Fibroblast of lung (primary cell): ENCODE data around the gene MICOS13.

Experiments
- CTCF ChIP-seq, 2 donors: IDR thresholded peaks in 1 of 2; conservative IDR thresholded peaks in 1 of 2; 1 replicate in 1 of 2; 2 replicates in 1 of 2; pipeline ENCODE4 v1.5.1; 2011 to 2012; ENCODE audit warnings: low read length in 2 of 2, control low read depth in 1 of 2, inconsistent platforms in 1 of 2, low read depth in 1 of 2, mild to moderate bottlenecking in 1 of 2
- EZH2 ChIP-seq: IDR thresholded peaks from 2 replicates; pipeline ENCODE4 v1.5.1; 2012; ENCODE audit warnings: low read length, control low read depth, mild to moderate bottlenecking; ENCODE audit errors: missing control alignments

DNA sequence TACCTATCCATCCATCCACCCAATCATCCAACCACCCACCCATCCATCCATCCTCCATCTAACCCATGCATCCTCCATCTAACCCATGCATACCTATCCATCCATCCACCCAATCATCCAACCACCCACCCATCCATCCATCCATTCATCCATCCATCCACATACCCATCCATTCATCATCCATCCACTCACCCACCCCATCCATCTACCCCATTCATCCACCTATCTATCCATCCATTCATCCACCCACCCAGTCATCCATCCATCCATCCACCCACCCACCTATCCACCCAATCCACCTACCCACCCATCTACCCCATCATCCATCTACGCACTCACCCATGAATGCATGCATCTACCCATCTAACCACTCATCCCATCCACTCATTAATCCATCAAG, 6.6 kb downstream of the MICOS13 start:
- no peak for TF ChIP-seq CTCF (conservative IDR thresholded peaks at IDR 0.05 in 1 of 2, IDR thresholded peaks at IDR 0.05 in 1 of 2; ENCODE audit: low read depth in 1 of 2, low read length in 2 of 2)
- no peak for TF ChIP-seq EZH2
